ENCODE data around the gene ATP6V0B.

Gene ATP6V0B

DNA sequence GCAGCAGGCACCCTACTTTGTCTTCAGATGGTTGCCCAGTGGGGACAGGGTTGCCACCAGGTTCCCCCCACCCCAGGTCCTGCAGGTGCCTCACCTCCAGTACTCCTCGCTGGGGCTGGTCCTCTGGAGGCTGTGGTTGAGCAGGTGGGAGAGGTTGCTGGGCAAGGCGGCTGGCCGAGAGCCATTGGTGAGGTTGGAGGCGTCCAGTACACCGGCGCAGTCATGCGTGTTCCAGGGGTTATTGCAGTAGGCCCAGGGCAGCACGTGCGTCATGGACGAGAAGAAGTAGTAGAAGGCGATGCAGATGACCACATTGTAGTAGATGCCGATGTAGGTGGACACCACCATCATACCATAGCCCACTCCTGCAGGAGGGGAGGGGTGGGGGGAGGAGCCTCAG is 33.5 kb downstream of the ATP6V0B start:
- H3K4me3 ChIP-seq: no peak overlapping the region
- no peak for DNase-seq
- no peak overlapping the region for H3K27ac ChIP-seq
- TF ChIP-seq CTCF (IDR thresholded peaks at IDR 0.05): no peak
- peaks cover 0 to 13% (median 0%) of the 10 kb centered on the region in 3 donors for H3K36me3 ChIP-seq
- peaks cover 0 to 5% (median 4%) of the 10 kb centered on the region in 4 donors for H3K4me1 ChIP-seq
- H3K27me3 ChIP-seq: no peaks in the 10 kb centered on the region
- no peaks in the 10 kb centered on the region for H3K9me3 ChIP-seq
- intact Hi-C loops (cut with DNase I; ENCODE audit: low total_unique reads): loop anchor here (5.0 kb wide), 1 partner anchor 39 kb away; no protein-coding TSS in a partner anchor

DNA sequence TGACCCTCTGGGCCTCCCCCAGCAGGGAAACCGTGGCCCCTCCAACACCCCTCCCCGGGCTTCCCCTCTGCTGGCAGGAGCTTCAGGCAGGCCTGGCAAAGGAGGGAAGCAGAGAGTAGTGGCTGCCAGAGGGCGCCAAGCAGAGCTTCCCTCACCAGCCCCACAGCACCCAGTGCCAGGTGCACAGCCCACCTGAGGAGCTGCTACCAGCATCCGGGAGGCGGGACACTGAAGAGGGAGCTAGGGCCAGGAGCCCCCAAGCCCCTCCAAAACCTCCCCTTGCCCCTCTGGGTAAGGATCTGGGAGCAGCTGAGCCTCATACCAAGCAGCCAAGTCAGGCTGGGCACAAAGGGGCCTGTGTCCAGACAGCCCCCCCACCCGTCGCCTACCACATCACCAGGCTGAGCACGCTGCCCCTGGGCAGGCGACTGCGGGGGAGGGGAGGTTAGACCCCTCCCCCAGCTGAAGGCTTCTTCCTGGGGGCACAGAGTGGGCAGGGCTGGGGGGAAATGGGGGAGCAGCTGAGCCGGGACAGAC is 36.2 kb downstream of the ATP6V0B start:
- intact Hi-C loops (cut with DNase I; ENCODE audit: low total_unique reads): no loop called here
- H3K4me3 ChIP-seq: no peak overlapping the region
- H3K9me3 ChIP-seq: no peaks in the 10 kb centered on the region
- no peaks in the 10 kb centered on the region for H3K27me3 ChIP-seq
- H3K27ac ChIP-seq: no peak overlapping the region
- H3K4me1 ChIP-seq: peaks cover 0 to 29% (median 21%) of the 10 kb centered on the region in 4 donors
- DNase-seq: no peak
- peaks cover 0 to 13% (median 0%) of the 10 kb centered on the region in 3 donors for H3K36me3 ChIP-seq
- TF ChIP-seq CTCF (IDR thresholded peaks at IDR 0.05): no peak

- H3K36me3 ChIP-seq: peaks cover 0 to 13% (median 0%) of the 10 kb centered on the region in 3 donors
- no peak for TF ChIP-seq CTCF (IDR thresholded peaks at IDR 0.05)
- H3K27me3 ChIP-seq: no peaks in the 10 kb centered on the region
- DNase-seq: no peak
- no peak overlapping the region for H3K4me3 ChIP-seq
- no peak overlapping the region for H3K27ac ChIP-seq
- peaks cover 0 to 32% (median 24%) of the 10 kb centered on the region in 4 donors for H3K4me1 ChIP-seq
- intact Hi-C loops (cut with DNase I; ENCODE audit: low total_unique reads): no loop called here
- no peaks in the 10 kb centered on the region for H3K9me3 ChIP-seq
Observed at GRCh38 chr1:44012404-44012803, 37.6 kb downstream of the ATP6V0B start.

- H3K27ac ChIP-seq: no peak overlapping the region
- H3K4me1 ChIP-seq: peaks cover 0 to 32% (median 24%) of the 10 kb centered on the region in 4 donors
Observed at GRCh38 chr1:44012941-44013609, 38.3 kb downstream of the ATP6V0B start.

DNA sequence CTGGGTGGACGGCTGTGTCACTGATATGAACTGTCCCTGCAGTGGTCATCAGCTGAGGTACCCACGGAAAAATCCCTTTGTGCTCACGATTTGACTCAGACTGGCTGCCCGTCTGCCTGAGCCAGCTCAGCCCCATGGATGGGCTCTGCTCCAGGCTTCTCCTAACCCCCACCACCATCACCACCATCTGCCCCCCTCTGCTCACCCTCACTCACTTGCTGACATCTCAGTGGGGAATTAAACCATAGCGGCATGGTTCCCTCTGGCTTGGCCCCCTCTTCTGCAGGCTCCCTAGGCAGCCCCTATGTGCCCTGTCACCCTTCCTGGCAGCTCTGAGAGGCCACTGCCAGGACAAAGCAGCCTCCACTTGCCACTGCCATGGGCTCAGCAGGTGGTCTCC is 39.2 kb downstream of the ATP6V0B start:
- Histone ChIP-seq H3K27ac (peak overlapping the region; percentile 10 to 32), H3K36me3 (peaks cover 0 to 9% (median 0%) of the 10 kb centered on the region in 3 donors), H3K4me3 (no peak overlapping the region), H3K4me1 (peaks cover 0 to 32% (median 24%) of the 10 kb centered on the region in 4 donors), H3K9me3 (no peaks in the 10 kb centered on the region), H3K27me3 (no peaks in the 10 kb centered on the region)
- intact Hi-C loops (cut with DNase I; ENCODE audit: low total_unique reads): no loop called here
- DNase-seq: no peak
- TF ChIP-seq CTCF (IDR thresholded peaks at IDR 0.05): no peak

More at GRCh38 chr1:44012941-44013609, 38.3 kb downstream of the ATP6V0B start:
- H3K9me3 ChIP-seq: no peaks in the 10 kb centered on the region
- peaks cover 0 to 11% (median 0%) of the 10 kb centered on the region in 3 donors for H3K36me3 ChIP-seq
- DNase-seq: no peak
- H3K4me3 ChIP-seq: no peak overlapping the region
- intact Hi-C loops (cut with DNase I; ENCODE audit: low total_unique reads): no loop called here
- H3K27me3 ChIP-seq: no peaks in the 10 kb centered on the region
- TF ChIP-seq CTCF (IDR thresholded peaks at IDR 0.05): no peak

All from tibial artery (tissue), 4 donors.